Suprapubic skin (tissue), 4 donors: Measurements from ENCODE around the gene ALDH1L1. TPM values are rescaled to one million over a fixed set of nuclear protein-coding genes. Genes with fewer than 3 reads are reported as not detected.

Source experiments
- DNase-seq, 2 donors: peaks; one replicate each; pipeline ENCODE4 v3.0.0-alpha.2; 2019; ENCODE audit warnings: low spot score in 2 of 2
- H3K27ac ChIP-seq: fragments of 200-600 bp; sonication (generic); one replicate; pipeline ENCODE4 v1.5.1; 2019
- H3K27me3 ChIP-seq: fragments of 200-600 bp; sonication (generic); one replicate; pipeline ENCODE4 v1.5.1; 2019
- H3K36me3 ChIP-seq: fragments of 200-600 bp; sonication (generic); one replicate; pipeline ENCODE4 v1.5.1; 2019
- H3K4me1 ChIP-seq: fragments of 200-600 bp; sonication (generic); one replicate; pipeline ENCODE4 v1.5.1; 2019
- H3K4me3 ChIP-seq: fragments of 200-600 bp; sonication (generic); one replicate; pipeline ENCODE4 v1.5.1; 2019; ENCODE audit warnings: mild to moderate bottlenecking
- H3K9me3 ChIP-seq: fragments of 200-600 bp; sonication (generic); one replicate; pipeline ENCODE4 v1.5.1; 2019
- CTCF ChIP-seq, 2 donors: fragments of 200-600 bp in 1 of 2; fragments of 450-650 bp in 1 of 2; sonication (generic) in 1 of 2; IDR thresholded peaks; one replicate each; pipeline ENCODE4 v1.5.1; 2016 to 2019; ENCODE audit warnings: antibody characterized with exemption in 2 of 2, mild to moderate bottlenecking in 1 of 2, moderate library complexity in 1 of 2
- EP300 ChIP-seq: sonication (generic); formaldehyde crosslinking; IDR thresholded peaks from one replicate; pipeline ENCODE4 v1.6.1; 2017; ENCODE audit warnings: antibody characterized with exemption
- POLR2A ChIP-seq, 2 donors: fragments of 450-650 bp; IDR thresholded peaks; one replicate each; pipeline ENCODE4 v1.6.1; 2017; ENCODE audit warnings: antibody characterized with exemption in 2 of 2, mild to moderate bottlenecking in 2 of 2, moderate library complexity in 2 of 2
- POLR2AphosphoS5 ChIP-seq, 3 donors: sonication (generic); formaldehyde crosslinking; IDR thresholded peaks; one replicate each; pipeline ENCODE4 v1.6.1; 2017; ENCODE audit warnings: antibody characterized with exemption in 3 of 3
- WGBS: methylation state at CpG from one replicate; pipeline ENCODE4 v1.1.5; 2018; 5-methylcytosine and 5-hydroxymethylcytosine counted together
- total RNA-seq, 4 donors: library from RNA; depleted of rRNA; stranded (reverse); fragments of >200 nt; gene quantifications; one replicate each; pipeline ENCODE4 v1.1.0, GENCODE V29; 2016

ALDH1L1 gene
- total RNA-seq, 4 donors from 2014 or later = 5.1 to 8.5 (median 7.4) TPM

GRCh38 chr3:126064627-126065258, 115.6 kb downstream of the ALDH1L1 start:
- DNase-seq = no peak

GRCh38 chr3:126063358-126063965, 116.9 kb downstream of the ALDH1L1 start:
- no peak overlapping the region for H3K4me3 ChIP-seq
- H3K4me1 ChIP-seq = no peaks in the 10 kb centered on the region
- peaks cover 6% of the 10 kb centered on the region for H3K36me3 ChIP-seq
- H3K27ac ChIP-seq = no peak overlapping the region
- TF ChIP-seq CTCF (IDR thresholded peaks at IDR 0.05) (no peak), POLR2AphosphoS5 (IDR thresholded peaks at IDR 0.05) (no peak), POLR2A (IDR thresholded peaks at IDR 0.05) (no peak), EP300 (no peak)
- DNase-seq = no peak
- WGBS = 85% methylated on average over 4 of the region's 8 CpGs
- H3K27me3 ChIP-seq = no peaks in the 10 kb centered on the region
- no peaks in the 10 kb centered on the region for H3K9me3 ChIP-seq

More at GRCh38 chr3:126064627-126065258, 115.6 kb downstream of the ALDH1L1 start:
- no peak overlapping the region for H3K4me3 ChIP-seq
- peaks cover 6% of the 10 kb centered on the region for H3K36me3 ChIP-seq
- no peaks in the 10 kb centered on the region for H3K4me1 ChIP-seq
- no peaks in the 10 kb centered on the region for H3K9me3 ChIP-seq
- no peak for TF ChIP-seq EP300
- no peak for TF ChIP-seq CTCF (IDR thresholded peaks at IDR 0.05)
- no peak for TF ChIP-seq POLR2A (IDR thresholded peaks at IDR 0.05)
- no peak for TF ChIP-seq POLR2AphosphoS5 (IDR thresholded peaks at IDR 0.05)
- no peak overlapping the region for H3K27ac ChIP-seq
- WGBS = 62% methylated on average over 10 of the region's 10 CpGs
- H3K27me3 ChIP-seq = no peaks in the 10 kb centered on the region

GRCh38 chr3:126061301-126062032, 118.9 kb downstream of the ALDH1L1 start:
- Histone ChIP-seq H3K36me3 (no peaks in the 10 kb centered on the region), H3K27ac (no peak overlapping the region), H3K4me3 (no peak overlapping the region), H3K4me1 (peaks cover 10% of the 10 kb centered on the region), H3K27me3 (no peaks in the 10 kb centered on the region), H3K9me3 (no peaks in the 10 kb centered on the region)
- WGBS = 90% methylated on average over 5 of the region's 8 CpGs
- TF ChIP-seq EP300 = no peak
- TF ChIP-seq POLR2AphosphoS5 (IDR thresholded peaks at IDR 0.05) = no peak
- no peak for TF ChIP-seq POLR2A (IDR thresholded peaks at IDR 0.05)
- TF ChIP-seq CTCF (IDR thresholded peaks at IDR 0.05) = no peak
- DNase-seq = no peak

- Histone ChIP-seq H3K9me3 (no peaks in the 10 kb centered on the region), H3K27ac (no peak overlapping the region), H3K36me3 (no peaks in the 10 kb centered on the region), H3K27me3 (no peaks in the 10 kb centered on the region), H3K4me1 (peaks cover 10% of the 10 kb centered on the region), H3K4me3 (no peak overlapping the region)
- WGBS = 91% methylated on average over 7 of the region's 7 CpGs
- TF ChIP-seq POLR2A (IDR thresholded peaks at IDR 0.05) (no peak), POLR2AphosphoS5 (IDR thresholded peaks at IDR 0.05) (no peak), CTCF (IDR thresholded peaks at IDR 0.05) (no peak), EP300 (no peak)
- no peak for DNase-seq
Measured at GRCh38 chr3:126060613-126061145, 119.7 kb downstream of the ALDH1L1 start.

- Histone ChIP-seq H3K9me3 (no peaks in the 10 kb centered on the region), H3K4me3 (no peak overlapping the region), H3K4me1 (peaks cover 10% of the 10 kb centered on the region), H3K27me3 (no peaks in the 10 kb centered on the region), H3K27ac (no peak overlapping the region), H3K36me3 (no peaks in the 10 kb centered on the region)
- WGBS = 76% methylated on average over 4 of the region's 7 CpGs
- no peak for DNase-seq
- TF ChIP-seq EP300 (no peak), POLR2AphosphoS5 (IDR thresholded peaks at IDR 0.05) (no peak), POLR2A (IDR thresholded peaks at IDR 0.05) (no peak), CTCF (IDR thresholded peaks at IDR 0.05) (no peak)
Measured at GRCh38 chr3:126058666-126059065, 121.7 kb downstream of the ALDH1L1 start.
